Nucleus accumbens (tissue), 56 donors: Measurements from ENCODE around the gene HRCT1.

ENCODE experiments used
- DNase-seq, 56 donors: peaks; one replicate each; lab custom pipeline; 2025; lab: John Stamatoyannopoulos, UW

The HRCT1 gene

GRCh38 chr9:35939679-35940250, 33.8 kb downstream of the HRCT1 start:
- DNase-seq = no peak

GRCh38 chr9:35940458-35941407, 34.7 kb downstream of the HRCT1 start:
- DNase-seq = no peak

GRCh38 chr9:35942286-35942685, 36.3 kb downstream of the HRCT1 start:
- no peak for DNase-seq

GRCh38 chr9:35944173-35944572, 38.2 kb downstream of the HRCT1 start:
- DNase-seq = no peak

- DNase-seq = no peak
These were observed 38.8 kb downstream of the HRCT1 start for GRCh38 chr9:35944841-35945240.

- peak in 41 of 56 donors; percentile 2 to 82 (median 32) for DNase-seq
These were observed 39.5 kb downstream of the HRCT1 start for GRCh38 chr9:35945341-35946018.

GRCh38 chr9:35948451-35948850, 42.4 kb downstream of the HRCT1 start:
- no peak for DNase-seq

- no peak for DNase-seq
These were observed 42.9 kb downstream of the HRCT1 start for GRCh38 chr9:35948901-35949318.

GRCh38 chr9:35951736-35952135, 45.7 kb downstream of the HRCT1 start:
- no peak for DNase-seq

GRCh38 chr9:35952526-35953191, 46.7 kb downstream of the HRCT1 start:
- DNase-seq = no peak

GRCh38 chr9:35954942-35955546, 49.0 kb downstream of the HRCT1 start:
- peak in 30 of 56 donors; percentile 1 to 75 (median 19) for DNase-seq

GRCh38 chr9:35956651-35957050, 50.6 kb downstream of the HRCT1 start:
- DNase-seq = no peak
